ENCODE data around the gene IGFBPL1.
"Not testable (repeated sequence)": the region's sequence is repeated elsewhere in the genome, so short reads cannot be mapped to it uniquely, and the experiment has no call there.

The IGFBPL1 gene

DNA sequence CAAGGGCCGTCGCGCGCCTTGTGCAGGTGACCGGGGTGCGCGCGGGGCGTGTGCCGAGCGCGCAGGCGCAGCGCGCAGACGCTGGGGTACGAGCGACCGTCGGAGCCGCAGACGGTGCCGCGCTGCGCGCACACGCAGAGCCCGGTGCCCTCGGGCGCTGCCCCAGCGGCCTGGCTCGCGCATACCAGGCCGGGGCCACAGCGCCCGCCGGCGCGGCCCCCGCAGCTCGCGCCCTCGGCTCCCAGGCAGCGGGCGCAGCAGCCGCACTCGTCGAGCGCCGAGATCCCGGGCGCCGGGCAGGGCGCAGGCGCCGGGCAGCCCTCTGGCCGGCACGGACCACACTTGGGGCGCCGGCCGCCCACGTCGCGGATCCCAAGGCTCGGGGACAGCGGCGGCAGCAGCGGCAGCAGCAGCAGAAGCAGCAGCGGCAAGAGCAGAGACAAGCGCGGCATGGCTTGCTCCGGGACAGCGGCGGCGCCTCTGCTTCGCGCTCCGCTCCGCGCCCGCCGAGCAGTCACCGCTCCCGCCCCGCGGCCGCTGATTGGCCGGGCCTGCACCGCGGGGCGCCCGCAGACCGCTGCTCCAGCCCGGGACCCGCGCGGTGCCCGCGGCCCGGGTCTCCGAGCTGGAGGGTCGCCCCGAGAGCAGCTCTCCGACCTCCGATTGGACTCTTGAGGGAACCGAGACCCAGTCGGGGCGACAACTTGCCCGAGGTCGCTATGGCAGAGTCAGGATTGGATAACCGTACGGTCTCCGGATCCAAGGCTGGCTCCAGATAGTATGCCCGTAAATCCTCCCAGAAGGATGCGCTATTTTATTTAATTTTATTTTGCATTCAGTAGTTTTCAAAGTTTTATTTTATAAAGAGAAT is at the start of gene IGFBPL1:
Gene IGFBPL1 (minus strand): TSS at position 482 of the 871 bp plus-strand sequence. CDS start 30 bp downstream, at position 452.
- no peak for DNase-seq (ENCODE audit: low read depth)

DNA sequence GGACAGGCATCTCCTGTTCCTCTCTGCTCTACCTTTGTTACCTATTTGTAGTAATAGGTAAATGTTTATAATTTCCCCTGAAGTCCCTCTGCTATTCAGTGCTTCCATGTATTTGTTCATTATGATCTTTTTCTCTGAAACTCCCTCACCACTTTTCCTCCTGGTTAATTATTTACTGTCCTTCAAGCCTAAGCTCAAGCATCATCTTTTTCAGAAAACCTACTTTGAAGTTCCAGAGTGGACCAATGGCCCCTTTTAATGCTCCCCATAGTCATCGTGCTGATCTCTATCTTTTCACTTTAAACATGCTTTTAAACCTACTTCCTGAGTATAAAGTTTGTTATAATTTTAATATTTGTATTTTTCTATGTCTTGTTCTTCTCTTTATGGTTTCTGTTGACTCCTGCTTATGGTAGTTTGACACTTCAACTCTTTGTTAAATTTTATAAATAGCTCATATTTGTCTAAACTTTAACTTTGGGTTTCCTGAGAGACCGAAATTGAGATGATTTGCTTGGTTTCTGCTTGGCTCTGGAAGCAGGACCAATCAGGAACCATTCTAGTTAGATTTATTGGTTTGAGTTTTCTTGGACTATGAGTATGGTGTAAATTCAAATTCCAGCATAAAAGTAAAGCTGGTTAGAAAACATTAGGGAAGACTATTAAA is 48.5 kb upstream of the IGFBPL1 start:
- not testable (repeated sequence) for DNase-seq (ENCODE audit: low read depth)

DNA sequence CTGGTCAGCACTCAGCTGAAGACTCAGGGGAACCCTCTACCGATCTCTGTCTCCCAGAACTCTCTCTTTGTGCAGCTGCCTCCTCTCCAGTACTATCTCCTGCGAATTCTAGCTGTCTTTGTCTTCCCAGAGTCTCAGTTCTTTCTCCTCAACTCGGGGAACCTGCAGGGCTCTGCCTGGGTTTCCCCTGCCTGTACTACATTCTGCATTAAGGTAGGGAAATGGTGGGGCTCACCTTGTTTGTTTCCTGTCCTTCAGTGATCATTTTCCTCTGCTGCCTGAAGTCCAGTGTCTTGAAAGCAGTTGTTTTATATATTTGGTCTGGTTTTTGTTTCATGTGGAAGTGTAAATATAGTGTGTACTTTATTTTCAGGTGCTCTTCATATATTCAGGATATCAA is 43.1 kb upstream of the IGFBPL1 start:
- no peak for DNase-seq (ENCODE audit: low read depth)

DNA sequence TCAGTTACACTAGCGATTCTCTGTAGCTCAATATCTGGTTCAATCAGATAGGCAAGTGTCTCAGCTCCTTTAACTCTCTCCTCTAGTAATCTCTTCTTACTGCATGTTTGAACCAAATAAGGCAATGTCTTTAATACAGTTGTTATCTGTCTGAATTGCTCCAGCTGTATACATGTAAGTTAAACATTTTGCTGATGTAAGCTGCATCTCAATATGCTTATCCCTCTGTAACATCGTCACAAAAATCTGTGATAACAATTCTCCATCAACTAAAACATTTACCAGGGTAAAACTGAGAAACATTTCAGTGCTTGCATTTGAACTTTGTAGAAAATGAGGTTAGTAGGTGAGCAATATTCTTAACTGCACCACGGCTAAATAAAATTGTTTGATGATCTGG is 29.6 kb upstream of the IGFBPL1 start:
- DNase-seq (ENCODE audit: low read depth) = no peak

DNA sequence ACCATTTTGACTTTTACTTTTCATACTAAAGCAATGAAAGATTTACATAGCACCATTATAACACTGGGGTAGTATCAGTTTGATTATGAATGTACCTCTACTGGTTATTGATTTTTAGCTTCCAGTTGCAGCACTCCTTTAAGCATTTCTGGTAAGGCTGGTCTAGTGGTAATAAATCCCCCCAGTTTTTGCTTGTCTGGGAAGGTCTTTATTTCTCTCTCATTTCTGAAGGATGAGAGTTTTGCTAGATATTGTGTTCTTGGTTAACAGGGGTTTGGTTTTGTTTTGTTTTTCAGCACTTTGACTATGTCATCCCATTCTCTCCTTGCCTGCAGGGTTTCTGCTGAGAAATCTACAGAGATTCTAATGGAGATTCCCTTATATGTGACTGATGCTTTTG is 26.9 kb upstream of the IGFBPL1 start:
- DNase-seq (ENCODE audit: low read depth) = no peak

- DNase-seq (ENCODE audit: low read depth) = no peak
Observed at GRCh38 chr9:38447703-38448102, 23.4 kb upstream of the IGFBPL1 start.

DNA sequence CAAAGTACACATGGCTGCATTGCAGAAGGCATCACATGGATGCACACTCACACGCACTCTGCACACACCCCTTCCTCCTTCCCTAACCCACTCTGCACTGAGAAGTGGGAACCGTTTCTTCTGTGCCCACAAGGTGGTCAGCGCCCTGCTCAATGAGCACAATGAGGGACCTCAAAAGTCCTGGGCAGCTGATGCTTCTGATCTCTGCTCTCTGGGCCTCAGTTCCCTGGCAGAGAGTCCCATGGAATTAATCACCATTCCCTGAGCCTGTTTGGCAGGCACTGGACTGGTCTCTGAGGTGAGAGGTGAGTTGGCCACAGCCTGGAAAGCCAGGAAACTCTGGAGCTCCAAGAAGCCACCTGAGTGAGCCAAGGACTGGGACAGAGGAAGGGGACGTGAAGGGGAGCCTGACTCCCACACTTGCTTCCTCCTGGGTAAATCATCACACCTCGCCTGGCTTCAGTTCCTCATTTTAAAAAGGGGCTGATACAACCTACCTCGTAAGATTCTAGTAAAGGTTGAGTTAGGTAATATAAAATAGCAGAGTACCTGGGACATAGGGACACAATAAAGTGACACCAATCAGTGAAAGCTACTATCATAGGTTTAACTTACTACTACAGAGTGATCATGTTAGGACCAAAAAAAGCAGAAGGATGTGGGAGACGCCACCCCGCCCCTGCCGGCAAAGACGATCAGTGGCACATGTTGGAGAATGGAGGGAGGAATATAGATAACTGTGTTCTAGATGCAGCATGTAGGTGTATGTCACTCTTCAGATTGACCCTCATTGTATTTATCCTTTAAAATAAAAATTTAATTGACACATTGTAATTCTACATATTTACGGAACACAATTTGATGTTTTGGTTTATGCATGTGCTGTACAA is 21.1 kb upstream of the IGFBPL1 start:
- no peak for DNase-seq (ENCODE audit: low read depth)

DNA sequence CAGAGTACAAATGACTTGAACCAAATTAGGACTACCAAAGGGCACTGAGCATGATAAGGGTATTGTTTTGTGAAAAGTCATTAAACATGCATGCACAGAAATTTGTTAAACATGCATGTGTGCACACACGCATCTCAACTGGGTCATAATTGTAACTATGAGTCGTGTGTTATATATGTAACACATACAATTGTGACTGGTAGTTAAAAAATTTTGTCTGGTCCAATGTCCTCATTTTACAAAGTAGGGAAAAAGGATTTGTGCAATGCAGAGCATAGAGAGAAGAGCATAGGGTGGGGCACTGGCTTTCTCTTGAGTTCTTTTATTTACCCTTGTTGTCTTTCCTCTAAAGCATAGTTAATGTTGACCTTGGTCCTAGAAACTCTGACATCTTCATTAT is 19.3 kb upstream of the IGFBPL1 start:
- DNase-seq (ENCODE audit: low read depth) = no peak

DNA sequence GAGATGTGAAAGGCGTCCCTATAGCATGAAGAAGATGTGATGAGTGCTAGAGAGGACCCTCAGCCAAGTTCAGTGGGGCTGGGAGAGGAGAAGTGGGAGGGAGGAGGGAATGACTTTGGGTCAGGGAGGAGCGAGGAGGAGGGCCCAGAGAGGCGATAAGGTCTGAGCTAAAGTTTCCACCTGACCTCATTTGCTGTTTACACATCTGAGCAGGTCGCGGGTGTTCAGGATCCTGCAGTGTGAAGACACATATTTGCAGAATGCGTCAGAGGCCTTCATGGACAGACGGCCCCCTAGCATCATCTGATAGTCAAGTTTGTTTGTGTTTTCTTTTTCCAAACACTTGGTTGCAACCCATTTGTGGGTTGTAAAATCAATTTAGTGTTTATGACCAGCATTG is 18.9 kb upstream of the IGFBPL1 start:
- no peak for DNase-seq (ENCODE audit: low read depth)

GRCh38 chr9:38442473-38443096 is 18.3 kb upstream of the IGFBPL1 start:
- no peak for DNase-seq (ENCODE audit: low read depth)

- DNase-seq (ENCODE audit: low read depth) = no peak
Observed at GRCh38 chr9:38441347-38442085, 17.3 kb upstream of the IGFBPL1 start.

- DNase-seq (ENCODE audit: low read depth) = no peak
Observed at GRCh38 chr9:38440516-38440915, 16.3 kb upstream of the IGFBPL1 start.

DNA sequence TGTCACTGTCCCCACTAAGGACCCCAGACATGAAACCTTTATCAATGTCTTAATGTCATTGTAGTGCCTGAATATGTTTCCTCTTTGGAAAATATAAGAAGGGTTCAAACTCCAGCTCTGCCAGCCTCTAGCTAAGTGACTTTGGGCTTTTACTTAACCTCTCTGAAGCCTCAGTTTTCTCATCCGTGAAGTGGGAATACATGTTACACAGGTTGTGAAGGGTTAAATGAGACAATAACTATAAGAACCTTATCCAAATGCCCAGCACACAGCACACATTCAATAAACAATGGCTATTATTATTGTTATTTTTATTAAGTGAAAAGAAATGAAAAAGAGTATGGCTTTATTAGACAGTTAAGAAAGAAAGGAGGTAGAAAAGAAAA is 15.7 kb upstream of the IGFBPL1 start:
- no peak for DNase-seq (ENCODE audit: low read depth)

DNA sequence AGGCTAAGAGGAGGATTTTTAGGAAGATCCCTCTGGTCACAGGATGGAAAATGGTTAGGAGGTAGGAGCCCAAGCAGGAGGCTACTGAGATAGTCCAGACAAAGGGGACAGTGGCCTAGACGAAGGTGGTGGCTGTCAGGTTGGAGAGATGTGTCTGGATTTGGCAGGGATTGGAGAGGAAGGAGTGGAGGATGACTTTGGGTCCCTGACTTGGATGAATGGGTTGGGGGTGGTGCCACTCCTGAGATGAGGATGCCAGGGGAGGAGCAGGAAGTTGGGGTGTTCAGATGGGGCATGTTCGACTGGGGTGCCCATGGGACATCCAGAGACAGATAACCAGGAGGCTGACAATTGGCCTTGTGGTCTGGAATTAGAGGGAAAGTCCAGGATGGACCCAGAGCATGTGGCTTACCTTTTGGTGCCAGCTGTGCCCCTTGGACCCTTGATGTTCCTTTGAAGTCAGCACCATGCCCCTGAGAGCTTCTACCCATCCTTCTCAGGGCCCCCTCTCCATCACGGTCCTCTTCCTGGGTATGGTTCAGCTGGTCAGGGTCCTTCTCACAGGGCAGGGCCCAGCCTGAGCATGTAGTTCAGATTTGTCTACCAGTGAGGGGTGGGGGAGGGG is 15.1 kb upstream of the IGFBPL1 start:
- no peak for DNase-seq (ENCODE audit: low read depth)

DNA sequence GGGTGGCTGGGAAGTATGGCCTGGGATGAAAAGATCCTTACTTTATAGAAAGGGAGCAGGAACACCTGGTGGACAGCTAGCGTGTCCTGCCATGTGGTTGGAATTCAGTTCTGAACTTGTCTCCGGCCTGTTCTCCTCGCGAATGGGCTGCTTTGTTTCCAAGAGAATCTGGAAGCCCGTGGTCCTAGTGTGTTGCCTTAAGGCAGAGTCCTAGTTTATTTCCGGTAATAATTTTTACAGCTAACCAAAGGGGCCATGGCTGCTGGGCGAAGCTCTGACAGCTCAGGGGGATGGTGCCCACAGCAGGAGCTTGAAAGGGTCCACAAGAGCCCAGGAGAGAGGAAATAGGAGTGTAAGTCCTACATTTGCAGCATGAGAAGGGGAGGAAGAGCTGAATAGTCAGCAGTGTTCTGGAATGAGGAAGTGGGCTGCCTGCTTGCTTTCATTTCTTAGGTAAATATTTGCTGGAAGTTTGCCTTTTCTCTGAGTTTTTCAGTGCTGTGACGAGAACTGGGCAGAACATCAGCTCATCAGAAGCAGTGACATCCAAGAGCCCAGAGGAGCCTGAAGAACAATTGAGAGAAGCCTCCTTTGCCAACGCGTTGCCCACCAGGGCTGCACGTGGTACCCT is 13.1 kb upstream of the IGFBPL1 start:
- no peak for DNase-seq (ENCODE audit: low read depth)

- no peak for DNase-seq (ENCODE audit: low read depth)
Observed at GRCh38 chr9:38436708-38437107, 12.5 kb upstream of the IGFBPL1 start.

DNA sequence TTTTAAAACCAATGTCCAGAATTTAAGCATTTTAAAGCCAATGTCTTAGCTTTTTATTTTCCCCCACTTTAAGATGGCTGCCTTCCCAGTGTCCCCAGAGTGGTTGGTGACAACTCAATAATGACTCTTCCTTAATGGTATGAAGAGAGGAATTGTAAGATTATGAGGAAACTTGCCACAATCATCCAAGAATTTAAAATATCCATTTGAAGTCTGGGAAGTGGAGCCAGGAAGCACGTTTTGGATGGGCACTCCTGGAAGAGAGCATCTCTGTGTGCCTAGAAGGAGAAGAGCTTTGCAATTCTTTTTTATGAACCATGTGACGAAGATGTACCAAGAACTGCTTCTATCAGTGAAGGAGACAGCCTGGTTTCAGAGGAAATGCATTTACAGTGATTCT is 11.3 kb upstream of the IGFBPL1 start:
- DNase-seq (ENCODE audit: low read depth) = no peak

GRCh38 chr9:38434853-38435252 is 10.6 kb upstream of the IGFBPL1 start:
- DNase-seq (ENCODE audit: low read depth) = no peak

- no peak for DNase-seq (ENCODE audit: low read depth)
Observed at GRCh38 chr9:38434365-38434764, 10.1 kb upstream of the IGFBPL1 start.

GRCh38 chr9:38432922-38433510 is 8.8 kb upstream of the IGFBPL1 start:
- no peak for DNase-seq (ENCODE audit: low read depth)
